Mucosa of gallbladder (tissue), 1 donor: Measurements from ENCODE around the gene ADAMTS15. TPM values are rescaled to one million over a fixed set of nuclear protein-coding genes. Genes with fewer than 3 reads are reported as not detected.

Experiments used
- DNase-seq: peaks from one replicate; pipeline ENCODE4 v3.0.0-alpha.2; 2020; ENCODE audit warnings: low spot score
- total RNA-seq: library from RNA; stranded (reverse); gene quantifications from one replicate; pipeline ENCODE4 v1.2.1, GENCODE V29; 2021
- donor health status: DM: no; HTN: no; CAD: no.

The ADAMTS15 gene
- total RNA-seq, 1 donor from 2014 or later, result 3.2 TPM

DNA sequence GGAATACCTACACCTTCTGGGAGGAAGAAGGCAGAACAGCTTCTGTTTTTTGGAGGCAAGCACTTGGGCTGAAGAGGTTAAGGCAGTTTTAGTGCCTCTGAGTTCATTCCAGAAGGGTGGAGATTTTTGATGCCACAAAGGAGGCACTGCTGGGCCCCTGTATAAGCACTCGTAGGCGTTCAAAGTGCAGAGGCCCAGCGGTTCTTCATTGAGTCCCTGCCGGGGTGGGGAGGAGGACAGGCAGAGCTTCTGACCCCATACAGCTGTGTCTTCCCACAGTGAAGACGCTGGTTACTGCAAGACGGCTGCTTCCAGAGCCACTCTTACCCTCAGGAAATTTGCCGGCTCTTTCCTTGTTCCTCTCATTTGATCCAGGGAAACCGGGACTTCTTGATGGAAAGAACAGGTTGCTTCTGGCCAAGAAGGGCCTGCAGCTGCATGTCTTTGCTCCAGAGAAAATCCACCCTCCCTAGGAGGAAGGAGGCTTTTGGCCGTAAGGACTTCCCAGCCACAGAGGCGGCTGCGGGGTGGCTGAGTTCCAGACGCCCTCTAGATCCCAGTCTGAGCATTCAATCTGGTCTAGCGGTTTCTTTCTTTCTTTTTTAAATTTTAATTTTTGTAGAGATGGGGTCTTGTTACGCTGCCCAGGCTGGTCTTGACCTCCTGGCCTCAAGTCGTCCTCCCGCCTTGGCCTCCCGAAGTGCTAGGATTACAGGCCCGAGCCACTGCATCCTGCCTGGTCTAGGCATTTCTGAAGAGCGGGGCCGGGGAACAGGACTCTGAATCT, 9.4 kb downstream of the ADAMTS15 start:
- DNase-seq, result no peak

DNA sequence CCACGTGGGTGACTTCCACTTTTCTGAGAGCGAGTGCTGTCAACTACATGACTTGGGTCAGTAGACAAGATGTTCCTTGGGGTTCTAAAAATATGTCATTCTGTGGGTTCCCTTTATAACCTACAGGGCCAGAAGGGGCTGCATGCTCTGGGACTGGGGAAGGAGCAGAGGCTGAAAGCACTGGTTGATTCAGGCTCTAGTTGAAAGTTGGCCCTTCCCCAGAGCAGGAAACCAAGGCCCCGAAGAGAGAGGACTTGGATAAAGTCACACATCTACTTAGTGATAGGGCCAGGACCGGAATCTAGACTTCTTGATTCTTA, 9.9 kb downstream of the ADAMTS15 start:
- DNase-seq, result no peak

DNA sequence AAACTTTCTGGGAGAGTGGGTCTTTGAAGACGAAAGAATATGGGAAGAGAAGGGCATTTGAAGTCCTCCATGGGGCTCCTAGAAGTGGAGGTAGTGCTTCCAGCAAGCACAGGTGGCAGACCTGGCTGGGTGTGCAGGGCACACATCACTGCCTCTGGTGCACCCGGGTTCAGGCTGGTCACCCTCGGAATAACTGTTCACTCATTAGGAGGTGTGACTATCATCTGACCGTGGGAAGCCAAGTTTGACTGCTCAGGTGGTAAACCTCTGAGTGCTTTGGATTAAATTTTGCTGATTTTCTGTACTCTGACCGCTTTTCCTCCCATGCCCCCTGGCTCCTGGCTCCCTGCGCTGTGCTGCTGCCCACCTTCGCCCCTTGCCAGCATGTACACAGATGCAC, 11.1 kb downstream of the ADAMTS15 start:
- DNase-seq, result no peak

DNA sequence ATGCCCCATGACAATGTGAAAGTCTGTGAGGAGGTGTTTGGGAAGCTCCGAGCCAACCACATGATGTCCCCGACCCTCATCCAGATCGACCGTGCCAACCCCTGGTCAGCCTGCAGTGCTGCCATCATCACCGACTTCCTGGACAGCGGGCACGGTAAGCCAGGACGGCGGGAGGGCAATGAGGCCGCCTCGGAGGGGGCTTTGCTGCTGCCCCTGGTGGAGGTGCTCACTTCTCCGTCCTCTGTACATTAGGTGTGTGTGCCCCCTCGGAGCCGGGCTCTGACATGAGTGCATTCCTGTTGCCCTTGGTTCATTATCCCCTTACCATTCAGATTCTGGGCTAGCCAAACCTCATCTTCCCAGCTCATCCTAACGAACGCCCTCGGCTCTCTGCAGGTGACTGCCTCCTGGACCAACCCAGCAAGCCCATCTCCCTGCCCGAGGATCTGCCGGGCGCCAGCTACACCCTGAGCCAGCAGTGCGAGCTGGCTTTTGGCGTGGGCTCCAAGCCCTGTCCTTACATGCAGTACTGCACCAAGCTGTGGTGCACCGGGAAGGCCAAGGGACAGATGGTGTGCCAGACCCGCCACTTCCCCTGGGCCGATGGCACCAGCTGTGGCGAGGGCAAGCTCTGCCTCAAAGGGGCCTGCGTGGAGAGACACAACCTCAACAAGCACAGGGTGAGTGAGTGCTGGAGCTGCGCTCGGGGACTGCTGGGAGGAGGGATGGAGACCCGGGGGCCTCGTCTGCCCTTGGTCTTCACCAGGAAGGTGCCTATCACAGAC, 13.8 kb downstream of the ADAMTS15 start:
- no peak for DNase-seq

DNA sequence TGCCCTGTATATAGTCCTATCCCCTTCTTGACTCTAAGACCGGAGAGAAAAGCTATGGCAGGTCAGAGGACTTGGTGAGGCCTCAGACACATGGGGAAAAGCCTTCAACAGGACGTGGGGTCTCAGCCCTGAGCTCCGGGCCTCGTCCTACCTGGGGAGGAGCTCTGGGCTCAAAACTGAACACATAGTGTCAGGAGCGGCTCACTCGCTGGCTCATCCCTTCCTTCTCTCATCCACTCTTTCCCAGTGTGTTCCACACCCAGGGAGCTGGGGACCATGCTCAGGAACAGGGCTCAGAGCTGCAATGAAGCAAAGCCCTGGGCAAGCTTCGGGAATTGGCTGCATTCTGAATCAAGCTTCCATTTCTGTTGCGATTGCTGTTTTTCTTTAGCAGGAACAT, 14.5 kb downstream of the ADAMTS15 start:
- DNase-seq, result no peak

DNA sequence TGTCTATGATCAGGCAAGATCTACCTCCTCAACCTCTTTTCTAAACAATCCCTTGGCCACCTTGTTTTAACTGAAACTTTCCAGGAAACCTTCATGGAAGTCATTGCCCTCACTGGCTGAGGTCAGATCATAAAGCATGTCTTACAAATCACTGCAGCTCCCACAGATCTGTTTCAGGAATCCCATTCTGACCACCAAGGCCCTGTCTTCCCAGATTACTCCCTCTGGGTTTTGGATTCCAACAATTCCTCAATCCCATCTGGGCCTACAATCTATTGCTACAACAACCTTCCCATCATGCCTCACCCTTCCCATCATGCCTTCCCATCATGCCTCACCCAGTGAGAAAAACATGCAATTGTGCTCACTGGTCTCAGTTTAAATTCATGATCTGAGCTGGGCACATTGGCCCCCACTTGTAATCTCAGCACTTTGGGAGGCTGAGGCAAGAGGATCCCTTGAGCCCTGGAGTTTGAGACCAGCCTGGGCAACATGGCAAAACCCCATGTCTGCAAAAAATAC, 15.9 kb downstream of the ADAMTS15 start:
- DNase-seq, result no peak

DNA sequence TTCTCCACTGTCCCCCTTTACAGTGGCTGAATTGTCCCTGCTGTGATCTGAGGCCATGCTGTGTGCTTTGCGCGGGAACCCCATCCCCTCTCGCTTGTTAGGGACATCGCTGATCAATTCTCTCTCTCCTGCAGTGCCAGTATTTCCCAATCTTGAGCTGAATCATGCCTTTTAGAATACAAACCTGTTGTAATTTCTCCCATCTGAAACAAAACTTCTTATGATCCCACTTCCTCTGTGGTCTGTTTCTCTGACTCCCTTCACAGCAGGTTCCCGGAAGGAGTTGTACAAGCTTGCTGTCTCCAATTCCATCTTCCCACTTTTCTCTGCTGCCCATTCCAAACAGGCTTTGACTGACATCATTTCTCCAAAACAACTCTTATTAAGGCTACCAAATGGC, 16.8 kb downstream of the ADAMTS15 start:
- DNase-seq, result no peak

DNA sequence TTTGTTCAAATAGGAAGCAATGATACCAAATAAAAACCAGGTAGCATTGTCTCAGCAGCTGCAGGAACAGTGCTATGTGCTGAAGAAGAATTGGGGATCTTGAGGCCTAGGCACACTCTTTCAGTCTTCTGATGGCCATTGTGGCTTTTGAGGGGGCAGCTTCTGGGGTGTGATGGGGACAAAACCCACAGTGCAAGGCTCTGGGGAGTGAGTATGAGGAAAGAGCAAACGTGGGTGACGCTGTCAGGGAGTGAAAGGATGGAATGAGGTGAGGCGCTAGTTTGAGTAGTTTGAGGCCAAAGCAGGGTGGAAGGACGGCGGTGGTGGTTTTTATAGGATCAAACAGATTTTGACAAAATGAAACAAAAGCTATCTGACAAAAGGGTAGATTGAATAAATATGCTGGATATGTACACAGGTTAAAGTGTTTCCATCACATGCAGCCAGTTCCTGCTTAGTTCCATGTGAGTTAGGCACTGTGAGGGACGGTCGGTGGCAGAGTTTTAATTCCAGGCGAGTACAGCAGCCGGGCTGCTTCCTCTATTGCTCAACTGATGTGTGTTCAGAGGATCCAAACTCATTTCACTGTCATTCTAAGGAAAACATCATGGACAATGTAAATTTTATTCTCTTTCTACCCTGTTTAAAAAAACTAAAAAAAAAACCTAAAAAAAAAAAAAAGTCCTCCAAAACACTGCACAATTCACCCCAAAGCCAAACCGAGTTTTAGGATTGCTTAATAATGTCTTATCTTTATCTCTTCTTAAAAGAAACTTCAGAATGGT, 18.9 kb downstream of the ADAMTS15 start:
- DNase-seq, result no peak

DNA sequence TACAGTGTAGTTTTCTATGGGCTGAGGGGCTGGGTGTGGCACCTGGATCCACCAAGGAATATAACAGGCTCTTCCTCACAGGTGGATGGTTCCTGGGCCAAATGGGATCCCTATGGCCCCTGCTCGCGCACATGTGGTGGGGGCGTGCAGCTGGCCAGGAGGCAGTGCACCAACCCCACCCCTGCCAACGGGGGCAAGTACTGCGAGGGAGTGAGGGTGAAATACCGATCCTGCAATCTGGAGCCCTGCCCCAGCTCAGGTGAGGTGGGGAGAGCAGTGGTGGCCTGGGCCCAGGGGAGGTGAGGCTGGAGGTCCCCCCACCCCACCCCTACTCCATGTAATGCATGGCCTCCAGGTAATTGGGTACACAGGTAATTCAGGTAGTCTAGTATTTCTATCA, 20.7 kb downstream of the ADAMTS15 start:
- no peak for DNase-seq

DNA sequence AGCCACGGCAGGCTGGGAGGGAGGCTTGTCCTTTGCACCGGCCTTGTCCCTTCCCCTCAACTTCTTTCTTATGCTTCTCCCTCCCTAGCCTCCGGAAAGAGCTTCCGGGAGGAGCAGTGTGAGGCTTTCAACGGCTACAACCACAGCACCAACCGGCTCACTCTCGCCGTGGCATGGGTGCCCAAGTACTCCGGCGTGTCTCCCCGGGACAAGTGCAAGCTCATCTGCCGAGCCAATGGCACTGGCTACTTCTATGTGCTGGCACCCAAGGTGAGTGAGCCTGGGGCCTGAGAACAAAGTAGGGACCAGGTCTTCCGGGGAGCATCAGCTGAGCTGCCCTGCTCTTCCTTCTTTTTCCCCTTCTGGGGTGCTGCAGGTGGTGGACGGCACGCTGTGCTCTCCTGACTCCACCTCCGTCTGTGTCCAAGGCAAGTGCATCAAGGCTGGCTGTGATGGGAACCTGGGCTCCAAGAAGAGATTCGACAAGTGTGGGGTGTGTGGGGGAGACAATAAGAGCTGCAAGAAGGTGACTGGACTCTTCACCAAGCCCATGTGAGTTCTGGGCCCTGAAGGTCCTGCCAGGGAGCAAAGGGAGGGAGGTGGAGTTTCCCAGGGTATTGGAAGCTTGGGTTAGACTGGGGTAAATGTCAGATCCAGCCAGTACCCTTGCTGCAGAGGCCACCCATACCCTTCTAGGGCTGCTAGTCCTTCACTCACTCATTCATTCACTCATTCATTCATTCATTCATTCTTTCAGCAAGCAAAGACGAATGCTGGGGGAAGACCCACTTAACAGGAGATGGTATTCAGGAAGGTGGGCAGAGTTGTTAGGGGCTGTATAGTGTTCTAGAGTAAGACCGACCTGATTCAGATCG, 22.6 kb downstream of the ADAMTS15 start:
- no peak for DNase-seq

DNA sequence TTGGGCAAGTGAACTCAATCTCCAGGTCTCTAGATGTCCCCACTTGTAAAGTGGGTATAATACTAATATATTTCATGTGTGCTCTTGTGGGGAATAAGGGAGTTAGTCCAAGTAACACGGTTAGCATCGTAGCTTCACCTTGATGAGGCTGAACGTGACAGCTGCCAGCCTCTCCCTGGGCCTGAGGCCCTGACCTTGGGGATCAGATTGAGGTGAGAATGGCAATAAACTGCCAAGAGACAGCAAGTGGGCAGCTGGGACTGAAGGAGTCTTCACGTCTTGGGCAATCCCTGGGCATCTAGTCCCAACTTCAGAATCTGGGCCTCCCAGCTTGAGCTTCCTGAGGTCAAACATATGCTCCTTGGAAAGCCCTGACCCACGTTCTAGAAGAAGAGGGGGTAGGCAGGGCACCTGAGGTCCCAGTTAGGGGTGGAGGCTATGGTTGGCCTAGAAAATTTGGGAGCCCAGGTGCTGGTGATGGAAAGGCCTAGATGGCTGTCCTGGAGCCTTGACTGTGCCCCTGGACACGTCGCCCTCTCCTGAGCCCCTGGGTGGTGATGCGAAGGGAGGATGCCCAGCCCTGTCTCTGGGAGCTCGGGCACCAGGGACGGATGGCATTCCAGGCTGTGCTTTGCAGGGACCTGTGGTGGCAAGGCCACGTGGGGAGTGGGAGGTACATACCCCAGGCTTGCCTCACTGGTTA, 23.4 kb downstream of the ADAMTS15 start:
- no peak for DNase-seq

DNA sequence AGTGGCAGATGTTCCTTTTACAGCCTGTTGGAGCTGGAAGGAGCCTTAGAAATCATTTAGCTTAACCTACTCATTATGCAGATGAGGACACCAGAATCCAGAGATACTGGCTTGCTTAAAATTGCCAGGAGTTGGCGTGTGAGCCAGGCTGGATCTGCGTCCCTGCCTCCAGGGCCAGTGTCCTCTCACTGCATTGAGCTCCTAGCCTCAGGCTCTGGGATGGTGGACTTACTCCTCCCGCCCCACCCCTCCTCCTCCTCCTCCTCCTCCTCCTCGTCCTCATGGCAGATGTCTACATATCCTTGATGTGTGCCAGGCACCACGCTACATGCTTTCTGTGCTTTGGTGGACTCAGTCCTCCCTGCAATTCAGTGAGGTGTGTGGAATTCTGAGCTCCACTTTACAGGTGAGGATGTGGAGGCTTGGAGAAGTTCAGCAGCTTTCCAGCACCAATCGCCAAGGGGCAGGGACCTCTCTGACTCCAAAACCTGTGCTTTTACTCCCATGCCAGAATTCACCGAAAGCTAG, 24.1 kb downstream of the ADAMTS15 start:
- DNase-seq, result no peak

DNA sequence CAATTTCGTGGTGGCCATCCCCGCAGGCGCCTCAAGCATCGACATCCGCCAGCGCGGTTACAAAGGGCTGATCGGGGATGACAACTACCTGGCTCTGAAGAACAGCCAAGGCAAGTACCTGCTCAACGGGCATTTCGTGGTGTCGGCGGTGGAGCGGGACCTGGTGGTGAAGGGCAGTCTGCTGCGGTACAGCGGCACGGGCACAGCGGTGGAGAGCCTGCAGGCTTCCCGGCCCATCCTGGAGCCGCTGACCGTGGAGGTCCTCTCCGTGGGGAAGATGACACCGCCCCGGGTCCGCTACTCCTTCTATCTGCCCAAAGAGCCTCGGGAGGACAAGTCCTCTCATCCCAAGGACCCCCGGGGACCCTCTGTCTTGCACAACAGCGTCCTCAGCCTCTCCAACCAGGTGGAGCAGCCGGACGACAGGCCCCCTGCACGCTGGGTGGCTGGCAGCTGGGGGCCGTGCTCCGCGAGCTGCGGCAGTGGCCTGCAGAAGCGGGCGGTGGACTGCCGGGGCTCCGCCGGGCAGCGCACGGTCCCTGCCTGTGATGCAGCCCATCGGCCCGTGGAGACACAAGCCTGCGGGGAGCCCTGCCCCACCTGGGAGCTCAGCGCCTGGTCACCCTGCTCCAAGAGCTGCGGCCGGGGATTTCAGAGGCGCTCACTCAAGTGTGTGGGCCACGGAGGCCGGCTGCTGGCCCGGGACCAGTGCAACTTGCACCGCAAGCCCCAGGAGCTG, 24.8 kb downstream of the ADAMTS15 start:
- no peak for DNase-seq

DNA sequence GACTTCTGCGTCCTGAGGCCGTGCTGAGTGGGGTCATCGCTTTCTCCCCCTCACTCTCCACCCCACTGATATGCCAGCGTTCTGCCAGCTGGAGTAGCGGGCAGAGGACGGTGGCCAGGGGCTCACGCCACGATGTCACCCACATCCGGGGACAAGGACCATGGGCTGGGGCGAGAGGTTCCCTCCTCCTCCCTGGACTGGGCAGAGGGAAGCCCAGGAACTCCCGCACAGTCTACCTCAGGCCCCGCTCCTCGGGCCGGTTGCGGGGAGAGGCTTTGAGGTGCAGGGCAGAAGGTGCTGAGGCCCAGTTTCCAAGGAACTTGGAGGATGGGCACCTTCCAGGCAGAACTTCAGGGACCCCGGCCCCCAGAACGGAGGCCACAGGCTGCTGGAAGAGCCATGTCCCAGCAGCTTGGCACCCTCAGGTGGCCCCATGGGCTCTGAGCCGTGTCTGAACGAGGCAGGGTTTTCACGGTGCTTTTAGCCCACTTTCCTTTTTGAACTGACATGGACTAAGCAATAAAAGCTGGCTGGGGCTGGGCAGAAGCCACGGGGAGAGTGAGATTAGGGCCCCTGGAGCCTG, 25.4 kb downstream of the ADAMTS15 start:
- DNase-seq, result no peak

DNA sequence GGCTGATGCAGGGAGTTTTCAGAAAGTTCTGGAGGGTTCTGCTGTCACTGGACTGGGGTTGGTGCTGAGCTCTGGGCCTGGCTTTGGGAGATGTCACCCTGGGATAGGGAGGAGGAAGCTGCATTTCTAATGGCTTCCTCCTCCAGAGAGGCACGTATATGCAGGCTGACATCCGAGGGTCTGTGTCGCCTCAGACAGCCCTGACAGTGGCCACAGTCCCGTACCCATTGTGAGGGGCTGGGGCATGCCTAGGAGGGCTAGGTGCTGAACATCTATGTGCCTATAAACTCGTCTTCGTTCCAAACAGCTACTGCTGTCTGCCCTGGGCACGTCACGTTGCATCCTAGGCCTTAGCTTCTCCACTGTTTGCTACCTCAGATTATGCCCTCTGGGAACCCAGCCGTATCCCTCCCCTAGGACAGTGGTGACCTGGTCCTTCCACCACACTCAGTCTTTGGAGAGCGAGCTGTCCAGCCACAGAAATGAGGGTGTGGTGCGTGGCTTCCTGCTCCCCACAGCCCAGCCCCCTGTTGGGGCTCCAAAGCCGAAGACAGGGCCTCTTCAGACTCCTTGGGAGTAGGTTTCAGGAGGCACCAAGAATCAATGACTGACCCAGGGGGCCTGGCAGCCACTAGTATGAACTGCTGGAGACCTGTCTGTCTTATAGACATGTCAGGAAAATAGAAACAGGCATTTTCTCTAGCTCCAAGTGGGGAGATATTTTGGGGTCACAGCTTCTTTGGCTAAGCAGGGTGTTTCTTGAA, 26.4 kb downstream of the ADAMTS15 start:
- DNase-seq, result no peak

DNA sequence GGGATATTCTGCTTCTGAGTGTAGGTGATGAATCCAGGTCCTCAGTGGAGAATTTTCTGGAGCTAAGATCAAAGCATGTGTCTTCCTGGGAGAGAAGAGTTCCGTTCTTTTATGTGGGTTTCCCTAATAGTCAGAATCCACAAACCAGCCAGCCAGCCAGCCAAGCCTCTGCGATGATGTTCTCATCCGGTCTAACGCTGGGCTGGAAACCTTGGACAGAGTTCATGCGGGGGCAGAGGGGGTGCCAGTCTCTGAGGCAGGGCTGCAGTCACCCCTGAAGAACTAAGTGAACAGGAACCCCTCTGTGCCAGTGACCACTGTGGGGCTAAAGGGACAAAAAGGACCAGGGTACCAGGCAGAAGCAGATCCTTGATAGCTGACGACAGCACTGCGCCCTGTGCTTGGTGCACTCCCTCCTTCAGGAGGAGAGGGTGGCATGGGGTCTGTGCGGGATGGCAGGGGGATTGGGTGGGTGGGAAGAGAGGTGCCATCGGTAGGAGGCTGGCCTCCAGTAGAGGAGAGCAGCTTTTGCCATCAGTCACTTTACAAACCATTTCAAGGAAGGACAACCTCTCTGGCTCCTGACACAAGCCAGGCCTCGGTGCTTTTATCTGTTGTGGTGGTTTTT, 27.1 kb downstream of the ADAMTS15 start:
- DNase-seq, result no peak

DNA sequence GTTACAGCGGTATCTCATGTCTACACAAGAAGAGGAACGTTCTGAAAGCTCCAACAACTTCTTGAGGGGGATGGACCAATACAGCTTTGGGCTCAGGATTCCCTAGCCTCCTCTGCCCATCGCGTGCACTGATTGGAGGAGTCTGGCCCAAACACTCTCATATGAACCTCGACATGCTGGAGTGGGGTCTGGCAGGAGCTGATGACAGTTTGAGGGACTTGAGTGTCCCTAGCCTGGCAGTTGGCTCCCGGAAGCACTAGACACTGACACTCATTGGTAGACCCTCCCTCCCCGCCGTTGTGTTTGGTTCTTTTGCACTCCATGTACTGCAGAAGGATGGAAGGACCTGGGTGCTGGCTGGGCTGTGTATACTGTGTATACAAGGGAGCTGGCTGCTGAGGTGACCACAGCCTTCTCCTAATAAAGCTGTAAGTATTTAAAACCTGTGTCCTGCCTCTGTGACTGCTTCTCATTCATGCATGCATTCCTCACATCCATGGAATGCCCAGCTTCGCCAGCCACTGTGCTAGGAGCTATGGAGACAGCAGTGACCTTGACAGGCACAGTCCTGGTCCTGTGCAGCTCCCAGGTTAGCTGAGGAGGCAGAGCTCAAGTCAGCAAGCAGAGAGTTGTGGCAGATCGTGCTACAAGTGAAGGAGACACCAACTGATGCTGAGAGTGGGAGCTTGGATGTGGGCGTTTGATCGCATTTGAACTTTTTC, 27.9 kb downstream of the ADAMTS15 start:
- DNase-seq, result no peak
